ENCODE measurements around the gene CDK18.

The CDK18 gene

DNA sequence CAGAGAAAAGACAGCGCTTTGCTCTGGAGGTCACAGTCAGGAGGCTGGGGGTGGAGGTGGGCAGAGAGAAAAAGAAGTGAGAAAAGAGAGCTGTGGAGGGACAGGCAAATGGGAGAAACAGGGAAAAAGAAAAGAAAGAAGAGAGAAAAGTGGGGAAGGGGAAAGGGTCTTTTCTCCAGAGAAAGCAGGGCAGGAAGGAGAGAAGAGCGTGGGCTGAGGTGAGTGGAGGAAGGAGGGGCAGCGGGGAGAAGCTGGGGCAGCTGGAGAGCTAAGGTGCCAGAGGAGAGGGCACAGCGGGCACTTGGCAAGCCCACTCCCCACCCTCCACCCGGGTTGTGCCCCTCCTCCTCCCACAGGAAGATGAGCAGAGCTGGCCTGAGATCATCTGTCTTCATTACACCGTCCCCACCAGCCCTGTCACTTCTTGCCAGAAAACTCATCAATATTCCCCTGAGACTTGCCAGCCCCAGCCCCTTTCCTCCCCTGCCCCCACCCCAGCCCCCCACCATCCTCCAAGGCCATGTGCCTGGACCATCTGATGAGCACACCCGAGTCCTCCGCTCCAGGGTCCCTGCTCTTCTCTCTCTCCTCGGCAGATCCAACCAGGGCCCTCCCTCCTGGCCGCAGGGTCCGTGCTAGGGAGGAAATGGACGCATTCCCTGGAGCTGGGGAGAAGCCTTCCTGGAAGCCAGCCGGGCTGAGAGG is 31.6 kb upstream of the CDK18 start:
- Histone ChIP-seq H3F3A (ENCODE audit: insufficient read depth, low read length) (no peaks in the 10 kb centered on the region), H3K27me3 (replicated peaks; ENCODE audit: insufficient read depth, low read length) (peaks cover 25% of the 10 kb centered on the region), H3K9me3 (replicated peaks; ENCODE audit: insufficient read depth, low read length) (no peaks in the 10 kb centered on the region), H3K4me3 (ENCODE audit: low read length) (no peak overlapping the region), H3K79me2 (ENCODE audit: low read length) (no peaks in the 10 kb centered on the region), H3K36me3 (replicated peaks; ENCODE audit: insufficient read depth, low read length) (no peaks in the 10 kb centered on the region), H4K20me1 (ENCODE audit: insufficient read depth, low read length) (no peaks in the 10 kb centered on the region), H3K9me2 (replicated peaks; ENCODE audit: insufficient read depth, low read length) (no peaks in the 10 kb centered on the region), H3K27ac (ENCODE audit: low read length) (no peak overlapping the region), H3K4me1 (ENCODE audit: low read length) (no peaks in the 10 kb centered on the region), H3K9ac (ENCODE audit: low read length) (no peak overlapping the region), H2AFZ (ENCODE audit: low read length) (no peak overlapping the region), H3K4me2 (ENCODE audit: low read depth, low read length) (no peak overlapping the region)
- TF ChIP-seq, protein P1, sequence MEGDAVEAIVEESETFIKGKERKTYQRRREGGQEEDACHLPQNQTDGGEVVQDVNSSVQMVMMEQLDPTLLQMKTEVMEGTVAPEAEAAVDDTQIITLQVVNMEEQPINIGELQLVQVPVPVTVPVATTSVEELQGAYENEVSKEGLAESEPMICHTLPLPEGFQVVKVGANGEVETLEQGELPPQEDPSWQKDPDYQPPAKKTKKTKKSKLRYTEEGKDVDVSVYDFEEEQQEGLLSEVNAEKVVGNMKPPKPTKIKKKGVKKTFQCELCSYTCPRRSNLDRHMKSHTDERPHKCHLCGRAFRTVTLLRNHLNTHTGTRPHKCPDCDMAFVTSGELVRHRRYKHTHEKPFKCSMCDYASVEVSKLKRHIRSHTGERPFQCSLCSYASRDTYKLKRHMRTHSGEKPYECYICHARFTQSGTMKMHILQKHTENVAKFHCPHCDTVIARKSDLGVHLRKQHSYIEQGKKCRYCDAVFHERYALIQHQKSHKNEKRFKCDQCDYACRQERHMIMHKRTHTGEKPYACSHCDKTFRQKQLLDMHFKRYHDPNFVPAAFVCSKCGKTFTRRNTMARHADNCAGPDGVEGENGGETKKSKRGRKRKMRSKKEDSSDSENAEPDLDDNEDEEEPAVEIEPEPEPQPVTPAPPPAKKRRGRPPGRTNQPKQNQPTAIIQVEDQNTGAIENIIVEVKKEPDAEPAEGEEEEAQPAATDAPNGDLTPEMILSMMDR (IDR thresholded peaks at IDR 0.05; ENCODE audit: low read length), result no peak
- no peak for TF ChIP-seq EZH2 (optimal IDR thresholded peaks at IDR 0.05; ENCODE audit: low read depth, low read length)
- DNase-seq, result no peak

DNA sequence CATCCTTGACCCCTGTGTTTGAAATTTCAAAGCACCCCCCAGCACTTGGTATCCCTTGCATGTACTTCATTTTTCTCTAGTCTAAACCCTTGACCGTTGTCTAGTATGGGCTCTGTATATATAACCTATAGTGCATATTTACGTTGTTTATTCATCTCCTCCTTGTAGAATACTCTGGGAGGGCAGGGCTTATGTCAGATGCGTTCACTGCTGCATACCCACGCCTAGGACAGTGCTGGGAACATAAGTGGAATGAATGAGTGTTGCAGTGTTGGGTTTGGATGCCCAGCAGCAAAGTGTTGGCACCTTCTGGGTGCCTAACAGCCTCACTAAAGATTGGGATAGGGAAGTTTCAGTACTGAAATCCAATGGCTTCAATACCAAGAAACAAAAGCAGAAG is 31.0 kb upstream of the CDK18 start:
- H3K27me3 ChIP-seq (replicated peaks; ENCODE audit: insufficient read depth, low read length), result peaks cover 25% of the 10 kb centered on the region
- no peaks in the 10 kb centered on the region for H3K9me3 ChIP-seq (replicated peaks; ENCODE audit: insufficient read depth, low read length)

DNA sequence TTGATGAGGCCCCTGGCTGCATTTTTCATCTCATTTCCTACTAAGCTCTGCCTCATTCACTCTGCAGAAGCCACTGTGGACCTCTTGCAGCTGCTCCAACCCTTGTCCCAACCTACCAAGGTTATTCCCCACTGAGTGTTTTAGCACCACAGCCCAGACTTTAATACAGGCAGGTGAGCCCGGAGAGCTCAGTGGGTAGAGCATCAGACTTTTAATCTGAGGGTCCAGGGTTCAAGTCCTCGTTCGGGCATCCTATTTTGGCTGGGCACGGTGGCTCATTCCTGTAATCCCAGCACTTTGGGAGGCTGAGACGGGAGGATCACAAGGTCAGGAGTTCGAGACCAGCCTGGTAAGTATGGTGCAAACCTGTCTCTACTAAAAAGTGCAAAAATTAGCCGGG is 30.5 kb upstream of the CDK18 start:
- Histone ChIP-seq H3K9me3 (replicated peaks; ENCODE audit: insufficient read depth, low read length) (no peaks in the 10 kb centered on the region), H3K27me3 (replicated peaks; ENCODE audit: insufficient read depth, low read length) (peaks cover 25% of the 10 kb centered on the region), H3K9ac (ENCODE audit: low read length) (no peak overlapping the region), H3F3A (ENCODE audit: insufficient read depth, low read length) (no peaks in the 10 kb centered on the region), H3K27ac (ENCODE audit: low read length) (no peak overlapping the region), H3K79me2 (ENCODE audit: low read length) (no peaks in the 10 kb centered on the region), H3K4me2 (ENCODE audit: low read depth, low read length) (no peak overlapping the region), H3K9me2 (replicated peaks; ENCODE audit: insufficient read depth, low read length) (no peaks in the 10 kb centered on the region), H4K20me1 (ENCODE audit: insufficient read depth, low read length) (no peaks in the 10 kb centered on the region), H3K4me3 (ENCODE audit: low read length) (no peak overlapping the region), H3K36me3 (replicated peaks; ENCODE audit: insufficient read depth, low read length) (no peaks in the 10 kb centered on the region), H3K4me1 (ENCODE audit: low read length) (no peaks in the 10 kb centered on the region), H2AFZ (ENCODE audit: low read length) (no peak overlapping the region)
- no peak for DNase-seq
- TF ChIP-seq, protein P1 (IDR thresholded peaks at IDR 0.05; ENCODE audit: low read length), result no peak
- no peak for TF ChIP-seq EZH2 (optimal IDR thresholded peaks at IDR 0.05; ENCODE audit: low read depth, low read length)
- no peak for TF ChIP-seq EZH2phosphoT487 (IDR thresholded peaks at IDR 0.05; ENCODE audit: low read length)

More for the DNA sequence above, 31.0 kb upstream of the CDK18 start:
- no peak overlapping the region for H3K4me3 ChIP-seq (ENCODE audit: low read length)
- H3K4me2 ChIP-seq (ENCODE audit: low read depth, low read length), result no peak overlapping the region
- H3K9ac ChIP-seq (ENCODE audit: low read length), result no peak overlapping the region
- no peaks in the 10 kb centered on the region for H3K4me1 ChIP-seq (ENCODE audit: low read length)
- no peak overlapping the region for H2AFZ ChIP-seq (ENCODE audit: low read length)
- no peaks in the 10 kb centered on the region for H3F3A ChIP-seq (ENCODE audit: insufficient read depth, low read length)
- H3K9me2 ChIP-seq (replicated peaks; ENCODE audit: insufficient read depth, low read length), result no peaks in the 10 kb centered on the region
- no peak overlapping the region for H3K27ac ChIP-seq (ENCODE audit: low read length)
- no peaks in the 10 kb centered on the region for H4K20me1 ChIP-seq (ENCODE audit: insufficient read depth, low read length)
- no peak for DNase-seq
- no peaks in the 10 kb centered on the region for H3K36me3 ChIP-seq (replicated peaks; ENCODE audit: insufficient read depth, low read length)
- no peaks in the 10 kb centered on the region for H3K79me2 ChIP-seq (ENCODE audit: low read length)
- no peak for TF ChIP-seq EZH2phosphoT487 (IDR thresholded peaks at IDR 0.05; ENCODE audit: low read length)
- TF ChIP-seq, protein P1 (IDR thresholded peaks at IDR 0.05; ENCODE audit: low read length), result no peak
- no peak for TF ChIP-seq EZH2 (optimal IDR thresholded peaks at IDR 0.05; ENCODE audit: low read depth, low read length)
